IPS-11a (cell line): ENCODE data around the gene MRPL20.
"Not testable (repeated sequence)": the region's sequence is repeated elsewhere in the genome, so short reads cannot be mapped to it uniquely, and the experiment has no call there.

Experiments
- H3K4me3 ChIP-seq: one replicate; pipeline ENCODE4 v1.5.1; 2013; ENCODE audit warnings: low read depth, low read length, control low read depth

Gene MRPL20

GRCh38 chr1:1406821-1407635 lies at the start of gene MRPL20:
TSS of gene MRPL20 (minus strand) at chr1:1407293. CDS start at chr1:1407217, 76 bp downstream.
- H3K4me3 ChIP-seq, result peak within 1 kb of the TSS; percentile 92

GRCh38 chr1:1456683-1457255 lies 49.7 kb upstream of the MRPL20 start:
- H3K4me3 ChIP-seq, result not testable (repeated sequence)

GRCh38 chr1:1455934-1456333 lies 48.8 kb upstream of the MRPL20 start:
- H3K4me3 ChIP-seq, result not testable (repeated sequence)

- H3K4me3 ChIP-seq, result no peak overlapping the region
These were observed 48.3 kb upstream of the MRPL20 start for GRCh38 chr1:1455366-1455884.

GRCh38 chr1:1454286-1455056 lies 47.4 kb upstream of the MRPL20 start:
- not testable (repeated sequence) for H3K4me3 ChIP-seq

- no peak overlapping the region for H3K4me3 ChIP-seq
These were observed 45.8 kb upstream of the MRPL20 start for GRCh38 chr1:1452882-1453281.

- H3K4me3 ChIP-seq, result not testable (repeated sequence)
These were observed 45.3 kb upstream of the MRPL20 start for GRCh38 chr1:1452365-1452739.

GRCh38 chr1:1451696-1452364 lies 44.7 kb upstream of the MRPL20 start:
- H3K4me3 ChIP-seq, result no peak overlapping the region

GRCh38 chr1:1450616-1451015 lies 43.5 kb upstream of the MRPL20 start:
- H3K4me3 ChIP-seq, result not testable (repeated sequence)

- H3K4me3 ChIP-seq, result no peak within 1 kb of the TSS
These were observed 42.1 kb upstream of the MRPL20 start, which contains the start of gene ATAD3C for GRCh38 chr1:1449099-1449739. TSS of gene ATAD3C (plus strand) at chr1:1449689. CDS start at chr1:1450684, 995 bp downstream.

GRCh38 chr1:1446631-1447030 lies 39.5 kb upstream of the MRPL20 start:
- not testable (repeated sequence) for H3K4me3 ChIP-seq

GRCh38 chr1:1442069-1442770 lies 35.1 kb upstream of the MRPL20 start:
- no peak overlapping the region for H3K4me3 ChIP-seq

GRCh38 chr1:1441002-1441888 lies 34.2 kb upstream of the MRPL20 start:
- no peak overlapping the region for H3K4me3 ChIP-seq

GRCh38 chr1:1440262-1441001 lies 33.3 kb upstream of the MRPL20 start:
- no peak overlapping the region for H3K4me3 ChIP-seq

GRCh38 chr1:1439546-1440261 lies 32.6 kb upstream of the MRPL20 start:
- H3K4me3 ChIP-seq, result no peak overlapping the region

- H3K4me3 ChIP-seq, result no peak overlapping the region
These were observed 31.7 kb upstream of the MRPL20 start for GRCh38 chr1:1438531-1439381.
